Measurements from ENCODE around the gene DNAAF1.

DNA sequence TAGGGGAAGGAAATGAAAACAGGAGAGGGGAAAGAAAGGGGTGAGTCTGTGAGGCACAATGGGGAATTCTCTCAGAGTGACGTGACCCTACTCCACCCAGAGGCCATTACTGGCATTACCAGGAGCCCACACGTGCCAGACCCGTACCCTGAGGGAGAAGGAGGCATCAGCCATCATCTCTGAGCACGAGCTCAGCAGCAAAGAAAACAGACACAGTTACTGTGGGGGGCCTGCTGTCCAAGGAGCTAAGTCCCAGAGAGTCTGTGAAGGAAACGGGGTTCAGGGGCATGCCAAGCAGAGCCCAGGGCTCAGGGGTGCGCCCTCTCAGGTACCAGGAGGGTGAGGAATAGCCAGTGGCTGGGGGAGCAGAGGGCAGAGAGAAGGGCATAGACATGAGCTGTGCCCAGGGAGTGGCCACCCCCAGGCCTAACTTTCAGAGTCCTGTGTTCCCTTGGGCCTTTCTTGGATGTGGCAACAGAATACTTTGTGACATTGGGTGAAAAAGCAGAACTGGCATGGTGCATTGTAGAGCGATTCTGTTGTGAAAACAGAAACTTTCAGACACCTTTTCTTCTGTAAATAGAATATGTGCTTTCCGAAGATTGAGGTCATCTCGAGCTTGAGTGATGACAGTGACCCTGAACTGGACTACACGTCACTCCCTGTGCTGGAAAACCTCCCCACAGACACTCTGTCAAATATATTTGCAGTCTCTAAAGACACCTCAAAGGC, 30.4 kb downstream of the DNAAF1 start:
- TF ChIP-seq, protein P1, sequence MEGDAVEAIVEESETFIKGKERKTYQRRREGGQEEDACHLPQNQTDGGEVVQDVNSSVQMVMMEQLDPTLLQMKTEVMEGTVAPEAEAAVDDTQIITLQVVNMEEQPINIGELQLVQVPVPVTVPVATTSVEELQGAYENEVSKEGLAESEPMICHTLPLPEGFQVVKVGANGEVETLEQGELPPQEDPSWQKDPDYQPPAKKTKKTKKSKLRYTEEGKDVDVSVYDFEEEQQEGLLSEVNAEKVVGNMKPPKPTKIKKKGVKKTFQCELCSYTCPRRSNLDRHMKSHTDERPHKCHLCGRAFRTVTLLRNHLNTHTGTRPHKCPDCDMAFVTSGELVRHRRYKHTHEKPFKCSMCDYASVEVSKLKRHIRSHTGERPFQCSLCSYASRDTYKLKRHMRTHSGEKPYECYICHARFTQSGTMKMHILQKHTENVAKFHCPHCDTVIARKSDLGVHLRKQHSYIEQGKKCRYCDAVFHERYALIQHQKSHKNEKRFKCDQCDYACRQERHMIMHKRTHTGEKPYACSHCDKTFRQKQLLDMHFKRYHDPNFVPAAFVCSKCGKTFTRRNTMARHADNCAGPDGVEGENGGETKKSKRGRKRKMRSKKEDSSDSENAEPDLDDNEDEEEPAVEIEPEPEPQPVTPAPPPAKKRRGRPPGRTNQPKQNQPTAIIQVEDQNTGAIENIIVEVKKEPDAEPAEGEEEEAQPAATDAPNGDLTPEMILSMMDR (optimal IDR thresholded peaks at IDR 0.05 in 1 of 3, IDR thresholded peaks at IDR 0.05 in 1 of 3, conservative IDR thresholded peaks at IDR 0.05 in 1 of 3; ENCODE audit: extremely low read depth in 1 of 3, insufficient read depth in 2 of 3, low read length in 3 of 3), result peak; percentile 57 to 95 (median 93)
- no peak for TF ChIP-seq EZH2 (IDR thresholded peaks at IDR 0.05; ENCODE audit: low read length)

Data from keratinocyte (primary cell).